Stimulated activated CD8-positive, alpha-beta memory T cell treated with anti-CD3 and anti-CD28 coated beads, Interleukin-7, amount 100 ng/mL, for 24 hours (primary cell): Measurements from ENCODE around the gene PCDHB15.
"Not testable (repeated sequence)": the region's sequence is repeated elsewhere in the genome, so short reads cannot be mapped to it uniquely, and the experiment has no call there.

ENCODE experiments used
- DNase-seq: peaks from one replicate; pipeline ENCODE4 v3.0.0-alpha.2; 2020; ENCODE audit warnings: low read depth

PCDHB15 gene

DNA sequence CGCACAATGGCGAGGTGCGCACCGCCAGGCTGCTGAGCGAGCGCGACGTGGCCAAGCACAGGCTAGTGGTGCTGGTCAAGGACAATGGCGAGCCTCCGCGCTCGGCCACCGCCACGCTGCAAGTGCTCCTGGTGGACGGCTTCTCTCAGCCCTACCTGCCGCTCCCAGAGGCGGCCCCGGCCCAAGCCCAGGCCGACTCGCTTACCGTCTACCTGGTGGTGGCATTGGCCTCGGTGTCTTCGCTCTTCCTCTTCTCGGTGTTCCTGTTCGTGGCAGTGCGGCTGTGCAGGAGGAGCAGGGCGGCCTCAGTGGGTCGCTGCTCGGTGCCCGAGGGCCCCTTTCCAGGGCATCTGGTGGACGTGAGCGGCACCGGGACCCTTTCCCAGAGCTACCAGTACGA lies 2.2 kb downstream of the PCDHB15 start:
- not testable (repeated sequence) for DNase-seq

- no peak for DNase-seq
Observed at GRCh38 chr5:141250576-141250975, 5.4 kb downstream of the PCDHB15 start.

- DNase-seq, result no peak
Observed at GRCh38 chr5:141258464-141258863, 13.3 kb downstream of the PCDHB15 start.

DNA sequence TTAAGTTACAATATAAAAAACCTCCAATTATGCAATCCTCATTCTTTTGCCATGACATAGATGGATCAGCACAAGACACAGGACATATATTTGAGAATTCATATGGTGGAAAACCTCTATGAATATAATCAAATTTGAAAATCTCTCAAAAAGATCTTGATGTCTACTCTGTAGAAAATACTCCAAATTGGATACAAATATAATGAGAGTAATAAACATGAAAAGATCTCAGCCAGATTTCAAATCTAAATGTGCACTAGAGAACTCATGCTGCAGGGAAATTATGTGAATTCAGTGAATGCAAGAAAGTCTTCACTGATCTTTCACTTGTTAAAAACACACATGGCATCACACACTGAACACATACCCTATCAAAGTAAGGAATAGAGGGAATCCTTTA lies 13.8 kb downstream of the PCDHB15 start:
- DNase-seq, result no peak

DNA sequence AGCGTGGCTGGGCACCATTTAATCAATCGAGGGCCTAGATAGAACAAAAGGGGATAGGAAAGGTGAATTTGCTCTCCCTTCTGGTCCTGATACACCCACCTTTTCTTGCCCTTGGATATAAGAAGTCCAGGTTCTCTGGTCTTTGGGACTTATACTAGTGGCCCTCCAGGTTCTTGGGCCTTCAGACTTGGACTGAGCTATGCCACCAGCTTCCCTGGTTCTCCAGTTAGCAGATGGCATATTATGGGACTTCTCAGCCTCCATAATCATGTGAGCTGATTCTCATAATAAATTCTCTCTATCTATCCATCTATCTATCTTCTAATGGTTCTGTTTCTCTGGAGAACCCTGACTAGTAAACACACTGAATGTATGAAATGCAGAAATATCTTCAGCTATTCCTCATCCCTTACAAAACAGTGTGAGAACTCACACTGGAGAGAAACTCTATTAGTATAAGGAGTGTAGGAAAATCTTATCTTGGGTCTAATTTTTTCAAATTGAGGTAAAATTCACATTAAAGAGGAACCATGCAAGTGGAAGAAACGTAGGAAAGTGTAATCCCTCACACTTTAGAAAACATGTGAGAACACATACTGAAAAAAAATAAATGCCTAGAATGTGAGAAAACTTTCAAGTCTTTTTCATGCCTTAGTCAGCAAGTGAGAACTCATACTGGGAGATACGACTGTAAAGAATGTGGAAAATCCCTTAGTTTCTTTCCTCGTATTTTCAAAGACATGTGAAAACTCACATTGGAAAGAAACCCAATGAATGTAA lies 15.5 kb downstream of the PCDHB15 start:
- no peak for DNase-seq

GRCh38 chr5:141261238-141261546 lies 16.0 kb downstream of the PCDHB15 start:
- no peak for DNase-seq

DNA sequence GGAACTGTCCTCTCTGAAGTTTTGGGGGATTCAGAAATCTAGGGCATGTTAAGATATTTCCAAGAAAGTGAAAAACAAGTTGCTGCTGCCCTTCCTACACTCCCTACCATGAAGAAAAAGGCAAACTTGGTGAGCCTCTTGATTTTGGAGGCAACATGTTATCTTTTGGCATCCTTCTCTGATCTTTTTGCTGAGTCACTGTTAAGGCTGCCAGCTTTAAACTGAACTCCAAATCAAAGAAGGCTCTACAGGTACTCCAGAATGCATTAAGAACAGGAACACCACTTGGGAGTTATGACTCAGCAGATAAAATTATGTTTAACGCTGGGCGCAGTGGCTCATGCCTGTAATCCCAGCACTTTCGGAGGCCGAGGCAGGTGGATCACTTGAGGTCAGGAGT lies 24.0 kb downstream of the PCDHB15 start:
- no peak for DNase-seq

- no peak for DNase-seq
Observed at GRCh38 chr5:141272906-141273305, 27.7 kb downstream of the PCDHB15 start.

DNA sequence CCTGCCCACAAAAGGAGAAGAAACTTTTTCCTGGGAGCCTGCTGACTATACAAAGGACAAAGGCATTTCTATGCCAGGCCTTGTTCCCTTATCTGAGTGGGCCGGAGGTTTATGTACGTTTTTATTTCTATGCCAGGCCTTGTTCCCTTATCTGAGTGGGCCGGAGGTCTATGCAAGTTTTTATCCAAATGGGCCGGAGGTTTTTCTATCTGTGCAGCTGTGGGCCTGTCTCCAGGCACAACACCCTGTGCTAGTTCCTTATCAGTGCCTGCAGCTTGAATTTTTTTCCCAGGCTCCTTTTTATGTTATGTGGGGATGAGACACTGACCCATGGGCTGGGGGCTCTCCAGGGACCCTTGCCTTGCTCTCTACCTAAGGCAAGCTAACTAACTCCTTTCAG lies 53.2 kb downstream of the PCDHB15 start:
- no peak for DNase-seq
